HEK293 (cell line): ENCODE measurements around the gene TPH1.

ENCODE experiments used
- CTCF ChIA-PET: fragments of 350-600 bp; formaldehyde crosslinking; extraction: SDS; loops from one replicate; lab custom pipeline; 2021; ENCODE audit warnings: antibody characterized with exemption; lab: Yijun Ruan, JAX
- POLR2A ChIA-PET: fragments of 300-600 bp; formaldehyde crosslinking; extraction: SDS; loops from one replicate; lab custom pipeline; 2020; ENCODE audit warnings: antibody characterized with exemption, inconsistent platforms; lab: Yijun Ruan, JAX
- H3K27ac ChIP-seq: fragments of 200-500 bp; sonication (Bioruptor generic); 2 replicates; pipeline ENCODE4 v1.5.1; 2014; ENCODE audit warnings: low read depth, low read length, control low read depth, inconsistent platforms; ENCODE audit errors: extremely low read depth
- H3K36me3 ChIP-seq, 2 experiments: fragments of 200-500 bp in 1 of 2; sonication (Bioruptor generic) in 1 of 2; 1 replicate in 1 of 2; 2 replicates in 1 of 2; pipeline ENCODE4 v1.5.1; 2014 to 2017; ENCODE audit warnings: inconsistent platforms in 2 of 2, low read length in 2 of 2; ENCODE audit not compliant: control insufficient read depth in 2 of 2, insufficient read depth in 1 of 2
- H3K4me1 ChIP-seq: fragments of 200-500 bp; sonication (Bioruptor generic); 2 replicates; pipeline ENCODE4 v1.5.1; 2014; ENCODE audit warnings: mild to moderate bottlenecking, low read length, inconsistent platforms; ENCODE audit not compliant: control insufficient read depth, insufficient read depth
- H3K4me3 ChIP-seq: 2 replicates; pipeline ENCODE4 v1.5.1; 2011; ENCODE audit warnings: low read depth, mild to moderate bottlenecking, control low read depth, low read length, moderate library complexity
- H3K9me3 ChIP-seq: fragments of 200-500 bp; sonication (Bioruptor generic); 2 replicates; pipeline ENCODE4 v1.5.1; 2014; ENCODE audit warnings: low read depth, low read length, inconsistent platforms; ENCODE audit not compliant: control insufficient read depth, insufficient read depth
- FEZF1 ChIP-seq: fragments of 450-650 bp; formaldehyde crosslinking; IDR thresholded peaks from 2 replicates; pipeline ENCODE4 v1.5.1; 2016; ENCODE audit warnings: missing biosample characterization, missing genetic modification characterization
- GLIS1 ChIP-seq: fragments of 450-650 bp; formaldehyde crosslinking; IDR thresholded peaks from 2 replicates; pipeline ENCODE4 v1.5.1; 2016; ENCODE audit warnings: missing biosample characterization, missing genetic modification characterization
- OSR2 ChIP-seq: fragments of 450-650 bp; formaldehyde crosslinking; IDR thresholded peaks from 2 replicates; pipeline ENCODE4 v1.5.1; 2016; ENCODE audit warnings: missing biosample characterization, missing genetic modification characterization
- TCF7L2 ChIP-seq: IDR thresholded peaks from 2 replicates; pipeline ENCODE4 v1.6.1; 2011; ENCODE audit warnings: low read depth, mild to moderate bottlenecking, inconsistent platforms, low read length, moderate library complexity, borderline replicate concordance
- ZFP37 ChIP-seq: fragments of 450-650 bp; formaldehyde crosslinking; IDR thresholded peaks from 2 replicates; pipeline ENCODE4 v1.5.1; 2016; ENCODE audit warnings: missing biosample characterization, missing genetic modification characterization
- ZNF138 ChIP-seq: fragments of 450-650 bp; formaldehyde crosslinking; IDR thresholded peaks from 2 replicates; pipeline ENCODE4 v1.5.1; 2016; ENCODE audit warnings: missing biosample characterization, missing genetic modification characterization, borderline replicate concordance
- ZNF184 ChIP-seq: fragments of 450-650 bp; IDR thresholded peaks from 2 replicates; pipeline ENCODE4 v1.5.1; 2018; ENCODE audit warnings: missing biosample characterization, mild to moderate bottlenecking, missing genetic modification characterization
- ZNF23 ChIP-seq: fragments of 450-650 bp; formaldehyde crosslinking; IDR thresholded peaks from 2 replicates; pipeline ENCODE4 v1.5.1; 2016; ENCODE audit warnings: missing biosample characterization, missing genetic modification characterization, borderline replicate concordance
- ZNF501 ChIP-seq: fragments of 450-650 bp; formaldehyde crosslinking; IDR thresholded peaks from 2 replicates; pipeline ENCODE4 v1.5.1; 2016; ENCODE audit warnings: missing biosample characterization, missing genetic modification characterization
- ZNF548 ChIP-seq: fragments of 450-650 bp; formaldehyde crosslinking; IDR thresholded peaks from 2 replicates; pipeline ENCODE4 v1.5.1; 2016; ENCODE audit warnings: missing biosample characterization, missing genetic modification characterization
- ZNF571 ChIP-seq: fragments of 450-650 bp; formaldehyde crosslinking; IDR thresholded peaks from 2 replicates; pipeline ENCODE4 v1.5.0; 2017; ENCODE audit warnings: missing biosample characterization, missing genetic modification characterization
- ZNF585B ChIP-seq: fragments of 450-650 bp; formaldehyde crosslinking; IDR thresholded peaks from 2 replicates; pipeline ENCODE4 v1.5.1; 2016; ENCODE audit warnings: missing biosample characterization, missing genetic modification characterization
- ZNF624 ChIP-seq: fragments of 450-650 bp; formaldehyde crosslinking; IDR thresholded peaks from 2 replicates; pipeline ENCODE4 v1.5.1; 2017; ENCODE audit warnings: missing biosample characterization, missing genetic modification characterization
- ZNF660 ChIP-seq: fragments of 450-650 bp; IDR thresholded peaks from 2 replicates; pipeline ENCODE4 v1.5.1; 2018; ENCODE audit warnings: missing biosample characterization, mild to moderate bottlenecking, missing genetic modification characterization
- ZNF777 ChIP-seq: fragments of 450-650 bp; formaldehyde crosslinking; IDR thresholded peaks from 2 replicates; pipeline ENCODE4 v1.5.1; 2017; ENCODE audit warnings: missing biosample characterization, missing genetic modification characterization, borderline replicate concordance
- ZXDB ChIP-seq: fragments of 450-650 bp; formaldehyde crosslinking; IDR thresholded peaks from 2 replicates; pipeline ENCODE4 v1.5.1; 2016; ENCODE audit warnings: missing biosample characterization, missing genetic modification characterization
- TF ChIP-seq, protein P1 (sequence below): sonication (generic); formaldehyde crosslinking; IDR thresholded peaks from 2 replicates; pipeline ENCODE4 v1.8.1; 2022; ENCODE audit warnings: mild to moderate bottlenecking, moderate library complexity, missing genetic modification reagents
- TF ChIP-seq, protein P2 (sequence below): fragments of 450-650 bp; formaldehyde crosslinking; IDR thresholded peaks from 2 replicates; pipeline ENCODE4 v1.5.1; 2016; ENCODE audit warnings: missing biosample characterization, missing genetic modification characterization

The TPH1 gene

DNA sequence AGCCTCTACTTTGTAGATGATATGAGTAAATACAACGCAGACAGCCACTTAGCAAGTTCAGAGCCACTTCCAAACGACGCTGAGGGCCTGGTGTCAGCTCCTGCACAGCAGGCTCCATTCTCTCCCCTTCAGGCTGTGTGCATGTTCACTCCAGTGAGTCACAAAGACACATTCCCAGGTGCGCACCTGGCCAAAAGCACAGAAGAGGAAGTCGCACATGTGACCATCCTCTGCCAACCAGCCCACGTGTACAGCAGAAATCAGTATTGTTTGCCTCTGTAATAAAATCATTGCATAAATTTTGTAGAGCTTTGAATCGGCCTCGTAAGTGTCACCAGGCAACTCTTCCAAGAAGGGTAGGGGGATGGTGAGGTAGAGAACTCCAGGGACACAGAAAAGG lies 19.5 kb upstream of the TPH1 start (continued):
- TF ChIP-seq ZNF23 (tag by site-specific recombination), result no peak
- no peak for TF ChIP-seq ZNF660 (tag by site-specific recombination)

DNA sequence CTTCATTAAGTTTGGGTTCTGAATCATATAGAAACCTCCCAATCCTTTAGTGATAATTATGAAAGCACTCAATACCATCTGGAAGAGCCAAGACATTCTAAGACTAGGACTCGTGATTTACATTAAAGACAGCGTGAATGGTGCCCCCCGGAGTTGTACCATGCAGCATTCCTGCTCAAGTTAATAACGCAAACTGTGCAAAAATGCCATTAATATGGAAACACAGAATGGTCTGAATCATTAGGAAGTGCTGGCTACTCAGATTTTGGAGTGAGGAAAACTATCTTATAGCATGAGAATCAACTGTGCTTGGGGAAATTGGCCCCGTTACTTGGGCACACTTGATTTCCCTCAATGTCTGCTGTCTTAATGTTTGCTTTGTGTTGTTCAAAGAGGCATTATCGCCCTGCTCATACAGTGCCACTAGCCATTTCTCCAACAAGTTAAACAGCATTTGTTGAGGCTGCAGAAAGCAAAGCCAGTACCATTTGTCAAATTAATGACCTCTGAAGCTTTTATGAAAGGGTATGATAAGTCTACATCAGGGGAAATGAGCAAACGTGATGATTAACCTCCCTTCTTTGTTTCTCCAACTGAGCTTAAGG lies 18.5 kb upstream of the TPH1 start:
- H3K4me3 ChIP-seq, result no peak overlapping the region
- ChIA-PET CTCF (no interaction called here), POLR2A (no interaction called here)
- peaks cover 5% of the 10 kb centered on the region for H3K4me1 ChIP-seq
- no peak overlapping the region for H3K27ac ChIP-seq
- H3K9me3 ChIP-seq, result no peaks in the 10 kb centered on the region
- TF ChIP-seq FEZF1 (tag by site-specific recombination), result peak; percentile 38; the same call in 1 of the 2 replicates
- TF ChIP-seq, protein P1, sequence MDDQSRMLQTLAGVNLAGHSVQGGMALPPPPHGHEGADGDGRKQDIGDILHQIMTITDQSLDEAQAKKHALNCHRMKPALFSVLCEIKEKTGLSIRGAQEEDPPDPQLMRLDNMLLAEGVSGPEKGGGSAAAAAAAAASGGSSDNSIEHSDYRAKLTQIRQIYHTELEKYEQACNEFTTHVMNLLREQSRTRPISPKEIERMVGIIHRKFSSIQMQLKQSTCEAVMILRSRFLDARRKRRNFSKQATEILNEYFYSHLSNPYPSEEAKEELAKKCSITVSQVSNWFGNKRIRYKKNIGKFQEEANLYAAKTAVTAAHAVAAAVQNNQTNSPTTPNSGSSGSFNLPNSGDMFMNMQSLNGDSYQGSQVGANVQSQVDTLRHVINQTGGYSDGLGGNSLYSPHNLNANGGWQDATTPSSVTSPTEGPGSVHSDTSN (CRISPR knock-in tag), result no peak
- H3K36me3 ChIP-seq, result no peaks in the 10 kb centered on the region

DNA sequence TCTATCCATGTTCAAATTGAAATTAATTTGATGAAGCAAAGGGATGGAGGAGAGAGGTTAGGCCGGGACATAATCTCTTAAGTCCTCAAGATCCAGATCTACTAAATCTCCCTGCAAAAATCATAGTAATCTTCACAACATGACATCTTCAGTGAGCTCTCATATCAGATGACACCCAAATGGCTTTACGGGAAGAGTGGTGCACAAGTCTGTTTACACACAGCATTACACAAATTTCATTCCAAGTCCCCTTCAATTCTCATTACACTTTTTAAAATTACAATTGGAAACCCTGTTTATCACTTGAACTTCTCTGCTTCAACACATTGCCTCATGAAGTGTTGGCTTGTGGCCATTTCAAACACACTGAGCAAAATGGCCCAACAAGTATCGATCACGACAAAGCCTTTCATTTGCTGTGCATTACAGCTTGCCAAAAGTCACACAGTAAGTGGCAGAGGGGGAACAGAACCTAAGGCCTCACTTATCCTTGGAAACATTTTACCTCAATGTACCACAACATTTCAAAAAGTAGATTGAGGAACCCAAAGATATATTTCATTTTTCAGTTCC lies 17.9 kb upstream of the TPH1 start:
- ChIA-PET POLR2A (interaction anchor here (0.6 kb wide), 1 partner anchor 8 kb away, joined by 3 read pairs; no protein-coding TSS in a partner anchor), CTCF (no interaction called here)
- Histone ChIP-seq H3K9me3 (no peaks in the 10 kb centered on the region), H3K4me3 (no peak overlapping the region), H3K4me1 (peaks cover 5% of the 10 kb centered on the region), H3K27ac (no peak overlapping the region), H3K36me3 (no peaks in the 10 kb centered on the region)
- peak; percentile 88 for TF ChIP-seq FEZF1 (tag by site-specific recombination)
- TF ChIP-seq ZNF571 (tag by site-specific recombination), result no peak
- no peak for TF ChIP-seq ZNF501
- peak; percentile 52; the same call in 1 of the 2 replicates for TF ChIP-seq OSR2
- no peak for TF ChIP-seq ZNF138
- no peak for TF ChIP-seq ZFP37 (tag by site-specific recombination)
- TF ChIP-seq ZXDB (tag by site-specific recombination), result no peak
- no peak for TF ChIP-seq ZNF777

DNA sequence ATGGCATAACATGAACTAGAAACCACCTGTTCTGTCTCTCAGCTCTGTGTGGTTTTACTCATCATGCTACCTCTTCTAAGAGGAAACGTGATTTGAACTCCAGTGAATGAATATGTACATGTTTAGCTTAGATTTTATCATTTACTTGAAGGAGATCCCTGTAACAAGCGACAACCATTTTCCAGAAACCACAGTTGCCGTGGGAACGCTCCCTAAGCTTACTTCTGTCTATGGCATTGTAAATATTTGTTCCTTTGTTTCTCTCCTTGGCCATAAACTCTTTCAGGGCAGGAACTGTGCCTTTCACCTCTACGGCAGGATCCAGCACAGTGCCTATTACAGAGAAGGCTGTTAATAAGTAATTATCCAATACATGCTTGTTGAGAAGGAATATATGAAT lies 17.1 kb upstream of the TPH1 start:
- CTCF ChIA-PET, result no interaction called here
- POLR2A ChIA-PET, result interaction anchor here (0.6 kb wide), 1 partner anchor 8 kb away, joined by 3 read pairs; no protein-coding TSS in a partner anchor
- H3K4me3 ChIP-seq, result no peak overlapping the region
- no peaks in the 10 kb centered on the region for H3K9me3 ChIP-seq
- H3K27ac ChIP-seq, result no peak overlapping the region
- no peaks in the 10 kb centered on the region for H3K36me3 ChIP-seq
- peaks cover 5% of the 10 kb centered on the region for H3K4me1 ChIP-seq
- TF ChIP-seq GLIS1 (tag by site-specific recombination) (peak; percentile 20; the same call in 1 of the 2 replicates), OSR2 (peak; percentile 39; the same call in 1 of the 2 replicates), TCF7L2 (no peak), ZNF184 (no peak)

DNA sequence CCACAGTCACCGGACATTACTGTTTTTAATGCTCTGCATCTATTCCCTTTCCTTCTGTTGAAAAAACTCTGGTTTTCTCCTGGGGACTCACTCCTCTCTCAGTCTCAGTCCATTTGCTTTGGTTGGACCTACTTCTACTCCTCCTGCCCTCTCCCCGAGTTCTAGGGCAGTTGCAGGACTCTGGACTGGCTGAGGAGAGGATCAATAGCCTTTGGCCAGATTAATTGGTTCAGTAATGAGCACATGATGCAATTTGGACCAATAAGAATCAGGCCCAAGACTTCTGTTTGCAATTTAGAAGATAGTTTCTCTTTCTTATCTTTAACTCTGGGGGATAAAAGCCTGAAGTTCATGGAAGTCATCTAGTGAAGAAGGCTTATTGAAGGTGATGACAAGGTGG lies 15.3 kb upstream of the TPH1 start:
- TF ChIP-seq, protein P2, sequence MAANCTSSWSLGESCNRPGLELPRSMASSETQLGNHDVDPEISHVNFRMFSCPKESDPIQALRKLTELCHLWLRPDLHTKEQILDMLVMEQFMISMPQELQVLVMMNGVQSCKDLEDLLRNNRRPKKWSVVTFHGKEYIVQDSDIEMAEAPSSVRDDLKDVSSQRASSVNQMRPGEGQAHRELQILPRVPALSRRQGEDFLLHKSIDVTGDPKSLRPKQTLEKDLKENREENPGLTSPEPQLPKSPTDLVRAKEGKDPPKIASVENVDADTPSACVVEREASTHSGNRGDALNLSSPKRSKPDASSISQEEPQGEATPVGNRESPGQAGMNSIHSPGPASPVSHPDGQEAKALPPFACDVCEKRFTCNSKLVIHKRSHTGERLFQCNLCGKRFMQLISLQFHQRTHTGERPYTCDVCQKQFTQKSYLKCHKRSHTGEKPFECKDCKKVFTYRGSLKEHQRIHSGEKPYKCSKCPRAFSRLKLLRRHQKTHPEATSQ (tag by site-specific recombination), result no peak
- TF ChIP-seq ZNF548 (no peak), ZNF624 (tag by site-specific recombination) (no peak), ZNF585B (no peak)
- Histone ChIP-seq H3K27ac (no peak overlapping the region), H3K4me1 (peaks cover 5% of the 10 kb centered on the region), H3K4me3 (no peak overlapping the region), H3K9me3 (no peaks in the 10 kb centered on the region), H3K36me3 (no peaks in the 10 kb centered on the region)
- CTCF ChIA-PET, result no interaction called here
- POLR2A ChIA-PET, result no interaction called here
